ENCODE data around the gene DNASE2.
A peak's percentile ranks its signal among the peaks of the same experiment; 100 is the strongest.
"Not testable (repeated sequence)": the region's sequence is repeated elsewhere in the genome, so short reads cannot be mapped to it uniquely, and the experiment has no call there.

Gene DNASE2, protein sequence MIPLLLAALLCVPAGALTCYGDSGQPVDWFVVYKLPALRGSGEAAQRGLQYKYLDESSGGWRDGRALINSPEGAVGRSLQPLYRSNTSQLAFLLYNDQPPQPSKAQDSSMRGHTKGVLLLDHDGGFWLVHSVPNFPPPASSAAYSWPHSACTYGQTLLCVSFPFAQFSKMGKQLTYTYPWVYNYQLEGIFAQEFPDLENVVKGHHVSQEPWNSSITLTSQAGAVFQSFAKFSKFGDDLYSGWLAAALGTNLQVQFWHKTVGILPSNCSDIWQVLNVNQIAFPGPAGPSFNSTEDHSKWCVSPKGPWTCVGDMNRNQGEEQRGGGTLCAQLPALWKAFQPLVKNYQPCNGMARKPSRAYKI

DNA sequence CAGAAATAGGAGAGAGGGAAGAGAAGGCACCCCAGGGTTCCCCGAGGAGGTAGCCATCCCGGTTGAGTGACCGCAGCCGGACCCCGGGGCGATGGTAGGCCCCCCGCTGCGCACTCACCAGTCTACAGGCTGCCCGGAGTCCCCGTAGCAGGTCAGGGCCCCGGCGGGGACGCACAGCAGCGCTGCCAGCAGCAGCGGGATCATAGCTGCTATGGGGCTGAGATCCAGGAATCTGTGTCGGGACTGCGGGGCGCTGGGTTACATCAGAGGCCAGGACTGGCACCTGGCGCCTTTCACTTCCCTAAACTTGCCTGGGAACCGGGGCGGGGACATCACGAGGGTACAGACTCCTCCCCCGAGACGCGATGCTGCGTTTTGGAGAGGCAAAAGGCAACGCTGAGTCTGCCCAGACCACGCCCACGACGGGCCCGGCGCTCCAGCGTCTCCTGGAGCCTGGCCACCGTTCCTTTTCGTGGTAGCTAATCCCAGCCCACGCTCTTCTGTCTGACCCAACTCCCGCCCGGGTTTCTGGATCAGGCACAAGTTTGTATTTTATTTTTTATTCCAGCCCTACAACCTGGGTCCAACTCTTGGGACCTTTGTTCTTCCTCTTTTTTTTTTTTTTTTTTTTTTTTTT, at the start of gene DNASE2:
DNASE2 (minus strand) TSS at position 278 of the 637 bp plus-strand sequence; CDS start at position 204, 74 bp downstream.
- peak; percentile 86 for DNase-seq (ENCODE audit: low read depth)

DNA sequence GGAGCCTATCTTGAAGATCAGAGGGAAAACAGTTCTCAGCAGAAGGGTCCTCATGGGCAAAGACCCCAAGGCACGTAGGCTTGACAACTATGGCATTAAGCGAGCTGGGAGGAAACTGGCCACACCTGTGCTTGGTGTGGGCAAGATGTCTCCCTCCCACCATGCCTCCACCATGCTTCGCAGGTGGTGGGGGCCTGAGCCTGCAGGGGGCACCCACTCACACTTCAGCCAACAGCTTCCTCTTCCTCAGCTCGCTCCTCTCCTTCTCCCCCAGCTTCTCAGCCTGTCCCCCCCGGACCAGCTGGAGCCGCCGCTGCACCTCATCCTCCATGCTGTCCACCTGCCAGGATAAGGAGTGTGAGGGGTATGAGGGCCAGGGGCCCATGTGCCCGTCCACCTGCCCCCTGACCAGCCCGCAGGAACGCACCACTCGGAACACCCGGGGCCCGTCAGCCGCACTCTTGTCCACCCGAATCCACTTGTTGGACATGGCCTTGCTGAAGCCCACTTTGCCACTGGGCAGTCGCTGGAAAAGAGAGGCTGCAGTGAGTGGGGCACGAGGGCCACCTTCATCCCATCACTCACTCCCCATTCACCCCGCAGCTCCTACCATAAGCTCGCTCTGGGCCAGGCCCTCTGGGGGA, 48.9 kb upstream of the DNASE2 start:
- DNase-seq (ENCODE audit: low read depth), result no peak

DNA sequence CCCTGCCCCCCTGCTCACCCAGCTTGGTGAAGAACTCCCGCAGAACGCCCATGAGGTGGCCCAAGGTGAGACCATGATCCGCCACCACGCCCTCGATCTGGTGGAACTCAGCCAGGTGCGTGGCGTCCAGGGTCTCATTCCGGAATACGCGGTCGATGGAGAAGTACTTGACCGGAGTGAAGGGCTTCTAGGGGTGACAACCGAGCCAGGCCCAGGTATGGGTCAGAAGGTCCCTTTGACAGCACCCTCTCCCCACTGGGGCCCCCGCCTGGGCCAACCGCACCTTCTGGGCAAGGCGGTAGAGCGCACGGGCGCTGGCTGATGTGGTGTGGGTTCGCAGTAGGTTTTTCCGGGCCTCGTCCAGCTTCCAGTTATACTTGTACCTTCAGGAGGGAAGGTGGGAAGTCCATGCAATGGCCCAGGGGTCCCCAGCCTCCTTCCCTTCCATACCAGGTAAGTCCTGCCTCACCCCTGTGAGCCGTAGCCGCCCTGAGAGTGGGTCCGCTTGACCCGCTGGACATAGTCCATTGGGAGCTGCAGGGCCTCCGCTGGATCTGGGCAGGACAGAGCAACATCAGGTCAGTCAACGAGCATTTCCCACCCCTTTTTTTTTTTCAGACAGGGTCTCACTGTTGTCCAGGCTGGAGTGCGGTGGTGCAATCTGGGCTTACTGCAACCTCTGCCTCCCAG, 43.5 kb upstream of the DNASE2 start:
- no peak for DNase-seq (ENCODE audit: low read depth)

DNA sequence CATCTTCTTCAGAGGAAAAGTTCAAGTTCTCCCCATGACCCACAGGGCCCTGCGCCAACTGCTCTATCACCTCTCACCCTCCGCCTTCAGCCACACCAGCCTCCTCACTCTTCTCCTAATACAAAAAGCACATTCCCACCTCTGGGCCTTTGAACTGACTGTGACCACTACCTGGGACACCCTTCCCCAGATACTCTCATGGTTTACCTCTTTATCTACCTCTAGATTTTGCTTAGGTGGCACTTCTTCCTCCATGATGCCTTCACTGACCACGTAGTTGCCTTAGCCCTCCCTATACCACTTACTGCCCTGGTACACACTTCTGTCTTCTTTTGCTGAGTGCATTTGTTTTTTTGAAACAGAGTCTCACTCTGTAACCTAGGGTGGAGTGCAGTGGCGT, 41.7 kb upstream of the DNASE2 start:
- no peak for DNase-seq (ENCODE audit: low read depth)

DNA sequence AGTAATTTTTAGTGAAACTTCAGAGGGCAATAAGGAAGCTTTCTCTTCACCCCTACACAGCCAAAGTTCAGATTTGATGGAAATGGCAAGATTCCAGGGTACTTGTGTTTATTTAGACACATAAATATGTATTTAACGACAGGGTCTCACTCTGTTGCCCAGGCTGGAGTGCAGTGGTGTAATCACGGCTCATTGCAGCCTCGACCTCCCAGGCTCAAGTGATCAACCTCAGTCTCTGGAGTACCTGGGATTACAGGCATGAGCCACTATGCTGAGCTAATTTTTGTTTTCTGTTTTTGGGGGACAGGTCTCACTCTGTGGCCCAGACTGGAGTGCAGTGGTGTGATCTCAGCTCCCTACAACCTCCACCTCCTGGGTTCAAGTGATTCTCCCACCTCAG, 39.8 kb upstream of the DNASE2 start:
- no peak for DNase-seq (ENCODE audit: low read depth)

DNA sequence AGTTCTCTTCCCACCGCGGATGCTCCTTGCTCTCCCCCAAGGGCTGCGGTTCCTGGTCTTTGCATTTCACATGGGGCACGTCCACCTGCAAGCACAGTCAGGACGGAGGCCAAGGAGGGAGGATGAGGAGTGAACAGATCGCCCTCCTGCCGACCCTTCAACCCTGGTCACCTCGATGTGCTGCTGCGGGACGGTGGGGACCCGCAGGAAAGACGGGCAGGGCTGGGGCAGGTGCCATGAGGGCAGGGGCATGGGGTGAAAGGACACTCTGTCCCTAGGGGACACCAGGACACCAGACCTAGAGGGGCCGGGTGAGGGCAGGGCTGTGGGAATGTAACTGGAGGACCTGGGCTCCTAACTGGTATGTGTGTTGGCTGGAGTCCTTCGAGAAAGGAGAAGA, 37.0 kb upstream of the DNASE2 start:
- DNase-seq (ENCODE audit: low read depth), result no peak

DNA sequence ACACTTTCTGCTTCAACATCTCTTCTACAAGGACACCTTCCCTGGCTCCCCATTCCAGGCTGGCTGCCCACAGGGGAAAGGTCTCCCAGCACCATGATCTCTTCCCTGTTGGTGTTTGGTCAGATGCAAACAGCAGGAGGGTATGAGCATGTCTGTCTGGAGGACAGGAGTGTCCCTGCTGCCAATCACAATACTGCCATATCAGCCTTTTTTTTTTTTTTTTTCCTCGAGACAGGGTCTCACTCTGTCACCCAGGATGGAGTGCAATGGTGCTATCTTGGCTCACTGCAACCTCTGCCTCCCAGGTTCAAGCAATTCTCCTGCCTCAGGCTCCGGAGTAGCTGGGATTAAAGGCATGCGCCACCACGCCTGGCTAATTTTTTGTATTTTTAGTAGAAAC, 34.6 kb upstream of the DNASE2 start:
- DNase-seq (ENCODE audit: low read depth), result not testable (repeated sequence)

DNA sequence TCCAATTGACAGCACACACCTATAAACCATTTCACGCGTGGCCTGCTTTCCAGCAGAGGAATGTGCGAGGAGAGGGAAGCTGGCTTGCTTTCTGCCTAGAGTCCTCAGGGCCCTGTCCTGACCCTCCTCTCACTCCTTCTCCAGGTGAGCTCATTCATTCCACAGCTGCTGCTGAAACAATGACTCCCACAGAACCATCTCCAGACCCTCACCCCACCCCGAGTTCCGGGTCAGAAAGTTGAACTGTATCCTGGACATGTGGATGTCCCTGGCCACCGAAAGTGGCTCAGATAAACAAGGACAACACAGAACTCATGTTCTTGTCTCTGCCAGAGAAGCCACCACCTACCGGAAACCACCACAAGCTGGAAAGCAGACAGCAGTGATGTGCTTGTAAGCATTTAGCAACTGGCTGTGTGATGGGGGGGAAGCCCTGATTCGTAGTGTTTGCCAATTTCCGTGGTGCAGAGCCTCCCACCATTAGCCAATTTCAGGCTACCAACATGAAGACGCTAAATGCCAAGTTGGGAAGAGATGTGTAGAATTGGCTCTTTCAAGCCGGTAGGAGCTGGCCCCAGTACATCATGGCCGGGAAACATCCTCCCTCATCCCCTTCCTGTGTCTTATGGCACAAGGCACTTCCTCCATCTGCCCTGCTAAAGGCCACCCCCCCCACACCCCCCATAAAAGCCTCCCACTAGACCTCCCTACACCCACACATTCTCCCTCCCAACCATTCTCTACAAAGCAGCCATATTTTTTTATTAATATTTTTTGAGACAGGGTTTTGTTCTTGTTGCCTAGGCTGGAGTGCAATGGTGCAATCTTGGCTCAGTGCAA, 32.8 kb upstream of the DNASE2 start:
- DNase-seq (ENCODE audit: low read depth), result no peak

DNA sequence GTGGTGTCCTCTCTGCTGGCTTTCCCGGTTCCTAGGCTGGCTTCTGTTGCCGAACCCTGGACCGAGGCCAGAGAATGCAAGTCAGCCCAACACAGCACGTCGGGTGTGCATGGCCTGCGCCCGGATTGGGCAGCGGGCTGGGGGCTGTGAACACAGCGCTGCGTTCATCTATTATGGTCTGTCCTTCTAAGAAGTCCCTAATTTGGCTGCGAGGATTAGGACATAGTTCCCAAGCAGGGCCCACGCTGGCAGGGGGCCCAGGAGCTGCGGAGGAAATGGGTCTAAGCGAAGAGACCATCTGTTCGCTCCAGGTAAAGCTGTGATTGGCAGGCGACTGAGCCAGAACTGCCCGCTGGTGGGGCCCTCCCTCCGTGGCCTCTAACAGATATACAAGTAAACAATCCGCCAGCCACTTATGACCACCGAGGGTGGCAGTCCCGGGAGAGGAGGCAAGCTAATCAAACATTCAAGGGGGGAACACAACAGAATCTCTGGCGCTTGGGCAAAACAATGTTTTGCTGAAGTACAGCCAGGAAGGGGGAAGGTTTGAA, 31.8 kb upstream of the DNASE2 start:
- DNase-seq (ENCODE audit: low read depth), result peak; percentile 60

DNA sequence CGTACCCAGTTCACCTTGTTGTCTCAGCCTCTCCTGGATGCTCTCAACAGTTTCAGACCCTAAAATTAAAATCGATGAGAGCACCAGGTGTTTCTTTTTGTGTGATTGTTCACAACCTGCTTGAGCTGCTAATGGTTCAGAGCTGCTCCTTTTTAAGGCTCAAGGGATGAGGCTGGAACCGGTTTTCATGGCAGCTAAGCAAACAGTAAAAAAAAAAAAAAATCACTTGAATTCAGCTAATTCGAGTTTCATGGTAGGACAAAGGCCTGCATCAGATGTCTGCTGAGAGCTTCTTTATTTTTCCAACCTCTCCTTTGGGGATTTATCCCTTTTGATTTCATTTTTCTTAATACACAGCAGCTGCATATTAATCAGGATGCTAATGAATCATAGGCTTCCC, 31.3 kb upstream of the DNASE2 start:
- no peak for DNase-seq (ENCODE audit: low read depth)

DNA sequence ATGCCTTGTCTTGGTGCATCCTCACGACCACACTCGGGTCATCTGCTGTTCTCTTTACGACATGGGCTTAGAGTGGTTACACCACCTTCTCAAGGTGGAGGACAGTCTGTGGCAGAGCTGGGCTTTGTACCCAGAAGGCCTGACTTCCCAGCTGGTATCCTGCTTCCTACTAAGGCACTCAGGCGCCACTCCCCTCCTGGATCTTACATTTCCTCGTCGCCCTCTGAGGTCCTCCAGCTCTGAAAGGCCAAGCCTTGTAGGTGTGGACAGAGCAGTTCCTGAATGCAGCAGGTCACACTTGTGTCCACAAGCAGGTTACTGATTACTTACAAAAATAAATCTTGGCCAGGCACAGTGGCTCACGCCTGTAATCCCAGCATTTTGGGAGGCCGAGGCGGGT, 25.9 kb upstream of the DNASE2 start:
- DNase-seq (ENCODE audit: low read depth), result no peak

DNA sequence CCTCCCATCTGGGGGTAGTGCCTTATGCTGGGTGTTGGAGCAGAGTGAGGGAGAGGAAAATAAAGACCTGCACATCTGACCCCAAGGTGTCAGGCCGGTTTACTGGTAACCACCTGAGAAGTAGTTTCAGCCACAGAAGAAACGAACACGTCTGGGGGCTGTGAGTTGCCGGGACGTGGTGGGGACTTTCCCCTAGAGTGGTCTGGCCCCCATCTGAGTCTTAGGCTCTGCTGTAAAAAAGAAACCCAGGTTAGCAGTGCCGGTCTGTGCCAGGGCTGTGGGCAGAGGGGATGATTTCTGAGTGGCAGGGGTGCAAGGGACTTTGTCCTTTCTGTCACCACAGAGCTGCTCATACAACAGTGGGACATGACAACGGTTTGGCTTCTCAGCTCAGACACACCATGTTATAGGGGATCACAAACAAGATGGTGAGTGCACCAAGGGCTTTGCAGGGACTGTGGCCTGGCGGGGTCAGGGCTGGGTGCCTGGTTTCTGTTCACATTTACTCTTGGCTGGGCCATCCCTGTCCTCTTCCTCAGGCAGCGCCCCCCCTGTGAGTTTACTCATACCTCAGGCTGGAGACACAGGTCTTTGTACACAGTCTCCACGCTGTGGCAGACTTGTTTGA, 18.8 kb upstream of the DNASE2 start:
- DNase-seq (ENCODE audit: low read depth), result no peak

DNA sequence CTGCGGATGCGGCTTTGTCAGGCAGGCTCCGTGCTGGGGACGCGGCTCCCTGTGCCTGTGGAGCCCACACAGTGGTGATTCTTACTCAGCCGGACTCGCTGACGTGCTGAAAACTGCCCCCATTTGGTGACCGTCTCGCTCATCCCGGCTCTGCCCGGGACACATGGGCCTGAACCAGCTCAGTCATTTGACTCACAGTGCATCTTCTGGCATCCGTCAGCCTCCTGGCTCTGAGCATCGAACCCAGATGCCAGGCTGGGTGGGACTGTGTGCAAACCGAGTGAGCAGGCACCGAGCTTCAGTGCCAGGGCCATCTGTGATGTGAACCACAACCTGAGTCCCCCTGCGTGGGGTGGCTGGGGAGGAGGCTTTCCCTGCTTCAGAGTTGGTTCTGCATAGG, 15.2 kb upstream of the DNASE2 start:
- DNase-seq (ENCODE audit: low read depth), result no peak

DNA sequence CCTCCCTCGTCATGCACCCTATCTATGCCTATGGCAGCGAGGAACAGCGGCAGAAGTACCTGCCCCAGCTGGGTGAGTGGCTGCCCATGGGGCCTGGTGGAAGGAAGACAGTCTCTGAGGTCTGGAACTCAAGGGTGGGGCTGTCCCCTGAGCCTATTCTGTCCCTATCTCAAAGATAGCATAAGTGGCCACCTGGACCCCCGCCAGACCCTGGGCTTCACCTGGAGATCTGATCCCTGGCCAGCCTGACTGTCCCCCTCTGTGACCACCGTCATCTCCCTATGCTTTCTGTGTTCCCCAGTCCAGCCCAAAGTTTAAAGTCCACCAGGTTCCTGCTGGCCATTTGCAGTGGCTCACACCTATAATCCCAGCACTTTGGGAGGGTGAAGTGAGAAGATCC, 12.3 kb upstream of the DNASE2 start:
- DNase-seq (ENCODE audit: low read depth), result no peak

DNA sequence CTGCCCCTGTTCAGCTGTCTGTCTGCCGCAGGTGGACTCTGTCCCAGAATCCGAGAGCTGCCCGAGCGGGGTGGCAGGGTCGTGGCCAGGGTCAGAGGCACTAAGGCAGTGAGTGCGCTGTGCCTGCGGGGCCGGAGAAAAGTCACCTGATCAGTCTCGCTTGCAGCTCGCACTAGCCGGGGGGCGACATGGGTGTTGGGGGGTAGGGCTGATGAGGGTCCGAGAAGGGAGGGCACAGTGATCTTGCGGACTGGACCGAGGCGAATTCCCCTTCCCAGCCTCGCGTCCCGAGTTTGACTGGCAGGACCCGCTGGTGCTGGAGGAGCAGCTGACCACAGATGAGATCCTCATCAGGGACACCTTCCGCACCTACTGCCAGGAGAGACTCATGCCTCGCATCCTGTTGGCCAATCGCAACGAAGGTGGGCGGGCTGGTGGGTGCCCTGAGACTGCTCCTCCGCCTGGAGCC, 10.3 kb upstream of the DNASE2 start:
- no peak for DNase-seq (ENCODE audit: low read depth)

DNA sequence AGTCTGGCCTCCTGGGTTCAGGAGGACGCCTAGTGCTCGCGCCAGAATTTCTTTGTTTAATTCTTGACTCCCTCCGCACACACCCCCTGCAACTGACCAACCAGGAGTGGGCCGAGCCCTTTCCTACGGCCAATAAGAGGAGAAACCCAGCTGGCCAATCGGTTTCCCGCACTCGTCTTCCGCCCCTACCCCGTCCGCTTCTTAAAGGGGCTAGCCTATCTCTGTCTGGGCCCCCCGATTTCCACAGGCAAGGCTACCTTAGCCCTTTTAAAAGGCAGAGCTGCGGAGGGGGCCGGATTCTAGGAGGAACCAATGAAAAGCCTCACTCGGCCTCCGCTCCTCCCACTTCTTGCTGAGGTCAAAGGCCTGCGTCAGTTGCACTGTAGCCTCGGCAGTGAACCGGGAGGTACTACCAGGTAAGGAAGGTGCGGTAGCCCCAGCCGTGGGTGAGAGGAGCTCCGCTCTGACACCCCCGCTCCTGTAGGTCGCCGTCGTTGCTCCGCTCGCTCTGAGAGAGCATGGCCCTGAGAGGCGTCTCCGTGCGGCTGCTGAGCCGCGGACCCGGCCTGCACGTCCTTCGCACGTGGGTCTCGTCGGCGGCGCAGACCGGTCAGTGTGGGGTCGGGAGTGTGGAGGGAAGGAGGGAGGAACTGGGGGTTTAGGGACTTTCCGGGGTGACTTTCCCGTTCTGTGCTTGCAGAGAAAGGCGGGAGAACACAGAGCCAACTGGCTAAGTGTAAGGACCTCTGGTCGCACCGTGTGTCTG, 9.7 kb upstream of the DNASE2 start, which contains the start of gene GCDH:
GCDH (plus strand) TSS at position 374 of the 766 bp plus-strand sequence; CDS start at position 519, 145 bp downstream.
- peak; percentile 100 for DNase-seq (ENCODE audit: low read depth)

DNA sequence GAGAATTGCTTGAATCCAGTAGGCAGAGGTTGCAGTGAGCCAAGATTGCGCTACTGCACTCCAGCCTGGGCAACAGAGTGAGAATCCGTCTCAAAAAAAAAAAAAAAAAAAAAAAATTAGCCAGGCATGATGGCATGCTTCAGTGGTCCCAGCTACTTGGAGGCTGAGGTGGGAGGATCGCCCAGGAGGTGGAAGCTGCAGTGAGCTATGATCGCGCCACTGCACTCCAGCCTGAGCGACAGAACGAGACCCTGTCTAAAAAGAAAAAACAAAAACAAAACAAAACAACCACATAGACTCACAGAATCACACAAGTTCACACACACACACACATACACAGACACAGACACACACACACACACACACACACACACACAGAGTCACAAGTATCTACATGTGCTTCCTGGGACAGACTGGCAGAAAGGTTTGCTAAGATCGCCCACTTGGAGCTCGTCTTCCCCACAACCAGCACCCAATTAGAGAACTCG, 9.1 kb upstream of the DNASE2 start:
- not testable (repeated sequence) for DNase-seq (ENCODE audit: low read depth)

DNA sequence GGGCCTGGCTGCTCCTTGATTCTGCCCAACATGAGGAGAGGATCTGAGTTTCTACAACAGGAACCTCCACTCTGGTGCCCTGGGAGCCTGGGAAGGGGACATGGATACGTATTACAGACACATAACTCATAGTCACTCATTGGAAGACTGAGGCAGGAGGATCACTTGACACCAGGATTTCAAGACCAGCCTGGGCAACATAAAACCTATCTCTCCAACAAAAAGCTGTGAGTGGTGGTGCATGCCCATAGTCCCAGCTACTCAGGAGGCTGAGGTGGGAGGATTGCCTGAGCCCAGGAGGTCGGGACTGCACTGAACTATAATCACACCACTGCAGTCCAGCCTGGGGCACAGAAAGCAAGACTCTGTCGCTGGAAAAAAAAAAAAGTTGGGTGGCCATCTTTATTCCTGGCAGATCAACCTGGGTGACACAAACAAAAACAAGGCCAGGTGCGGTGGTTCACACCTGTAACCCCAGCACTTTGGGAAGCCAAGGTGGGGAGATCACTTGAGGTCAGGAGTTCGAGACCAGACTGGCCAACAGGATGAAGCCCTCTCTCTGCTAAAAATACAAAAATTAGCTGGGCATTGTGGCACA, 6.9 kb upstream of the DNASE2 start:
- DNase-seq (ENCODE audit: low read depth), result no peak

Measured in iris pigment epithelial cell (primary cell).